Astrocyte of the spinal cord (primary cell): Measurements from ENCODE around the gene TSR2.
"Not testable (repeated sequence)": the region's sequence is repeated elsewhere in the genome, so short reads cannot be mapped to it uniquely, and the experiment has no call there.

Experiments used
- DNase-seq: peaks from one replicate; pipeline ENCODE4 v3.0.0; 2011; ENCODE audit warnings: low read depth, low spot score
- H3K4me3 ChIP-seq: 2 replicates; pipeline ENCODE4 v1.5.1; 2011; ENCODE audit warnings: low read depth, mild to moderate bottlenecking, low read length, moderate library complexity
- in situ Hi-C: cut with HindIII; loops from 2 replicates; pipeline ENCODE4 v1.10.0; 2017; ENCODE audit warnings: low sequenced_read_pairs
- TF ChIP-seq, protein P1 (sequence below): IDR thresholded peaks from 2 replicates; pipeline ENCODE4 v1.5.1; 2012; ENCODE audit warnings: low read depth, mild to moderate bottlenecking, low read length, inconsistent platforms

Gene TSR2

DNA sequence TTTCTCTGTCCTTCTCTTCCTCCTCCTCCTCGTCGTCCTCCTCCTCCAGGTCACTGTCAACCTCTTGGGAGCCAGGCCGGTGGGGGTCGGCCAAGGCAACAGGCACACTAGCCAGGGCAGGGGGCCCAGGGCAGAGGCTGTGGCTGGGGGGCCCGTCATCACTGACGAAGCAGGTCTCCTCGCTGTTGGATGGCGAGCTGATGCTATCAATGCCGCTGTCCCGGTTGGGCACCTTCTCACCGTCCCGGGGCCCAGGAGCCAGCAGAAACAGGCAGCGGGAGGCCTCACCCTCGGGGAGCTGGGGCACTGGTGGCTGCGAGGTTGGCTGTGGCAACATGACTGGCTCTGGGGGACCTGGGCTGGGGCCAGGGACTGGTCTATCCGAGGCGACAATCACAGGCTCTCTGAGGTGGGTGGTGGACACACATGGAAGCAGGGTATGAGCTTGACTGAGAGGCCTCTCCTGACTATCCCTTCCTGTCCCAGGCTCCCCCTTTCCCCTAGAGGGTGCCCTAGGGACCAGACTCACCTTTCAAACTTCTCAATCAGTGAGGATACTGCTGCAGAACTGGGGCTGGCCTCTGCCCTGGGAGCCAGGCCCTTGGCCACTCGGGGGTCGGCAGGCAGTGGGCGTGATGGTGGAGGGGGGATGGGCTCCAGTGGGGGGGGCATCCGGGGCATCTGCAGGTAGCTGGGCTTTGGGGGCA, 30.0 kb downstream of the TSR2 start:
- in situ Hi-C loops: no loop called here
- TF ChIP-seq, protein P1, sequence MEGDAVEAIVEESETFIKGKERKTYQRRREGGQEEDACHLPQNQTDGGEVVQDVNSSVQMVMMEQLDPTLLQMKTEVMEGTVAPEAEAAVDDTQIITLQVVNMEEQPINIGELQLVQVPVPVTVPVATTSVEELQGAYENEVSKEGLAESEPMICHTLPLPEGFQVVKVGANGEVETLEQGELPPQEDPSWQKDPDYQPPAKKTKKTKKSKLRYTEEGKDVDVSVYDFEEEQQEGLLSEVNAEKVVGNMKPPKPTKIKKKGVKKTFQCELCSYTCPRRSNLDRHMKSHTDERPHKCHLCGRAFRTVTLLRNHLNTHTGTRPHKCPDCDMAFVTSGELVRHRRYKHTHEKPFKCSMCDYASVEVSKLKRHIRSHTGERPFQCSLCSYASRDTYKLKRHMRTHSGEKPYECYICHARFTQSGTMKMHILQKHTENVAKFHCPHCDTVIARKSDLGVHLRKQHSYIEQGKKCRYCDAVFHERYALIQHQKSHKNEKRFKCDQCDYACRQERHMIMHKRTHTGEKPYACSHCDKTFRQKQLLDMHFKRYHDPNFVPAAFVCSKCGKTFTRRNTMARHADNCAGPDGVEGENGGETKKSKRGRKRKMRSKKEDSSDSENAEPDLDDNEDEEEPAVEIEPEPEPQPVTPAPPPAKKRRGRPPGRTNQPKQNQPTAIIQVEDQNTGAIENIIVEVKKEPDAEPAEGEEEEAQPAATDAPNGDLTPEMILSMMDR: no peak
- no peak for DNase-seq
- H3K4me3 ChIP-seq: no peak overlapping the region

DNA sequence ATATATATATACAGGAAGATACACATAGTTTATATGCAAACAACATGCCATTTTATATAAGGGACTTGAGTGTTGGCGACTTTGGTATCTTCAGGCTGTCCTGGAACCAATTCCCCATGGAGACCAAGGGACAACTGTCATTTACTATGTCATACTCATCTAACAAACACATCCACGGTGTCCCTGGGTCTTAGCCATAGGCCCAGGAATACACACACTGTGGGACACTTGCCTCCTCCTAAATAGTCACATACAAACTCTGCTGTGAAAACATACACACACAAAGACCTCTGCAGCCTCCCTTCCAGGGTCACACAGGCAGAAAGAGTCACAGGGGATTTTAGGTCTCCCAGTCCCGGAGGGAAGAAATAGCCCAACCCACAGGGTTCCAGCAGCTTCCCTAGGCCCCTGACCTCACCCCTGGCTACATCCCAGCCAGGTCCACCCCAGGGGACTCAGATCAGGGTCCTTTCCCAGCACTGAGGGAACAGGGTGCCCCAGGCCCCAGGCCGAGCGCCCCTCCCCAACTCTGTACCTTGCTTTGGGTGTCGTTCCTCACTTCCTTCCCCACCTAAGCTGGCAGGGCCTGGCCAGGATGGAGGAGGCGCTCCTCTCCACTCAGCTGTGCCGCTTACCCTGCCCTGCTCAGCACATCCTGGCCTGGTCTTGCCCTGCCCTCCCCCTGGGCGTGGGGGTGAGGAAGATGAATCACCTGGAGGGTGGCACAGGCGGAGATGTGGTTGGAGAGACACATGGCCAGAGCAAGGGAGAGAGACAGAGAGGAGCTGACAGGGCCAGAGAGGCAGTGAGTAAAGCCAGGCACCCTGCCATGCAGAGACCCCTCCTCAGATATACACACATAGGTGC, 34.0 kb downstream of the TSR2 start:
- no peak for DNase-seq
- TF ChIP-seq, protein P1: no peak
- H3K4me3 ChIP-seq: no peak overlapping the region
- in situ Hi-C loops: no loop called here

DNA sequence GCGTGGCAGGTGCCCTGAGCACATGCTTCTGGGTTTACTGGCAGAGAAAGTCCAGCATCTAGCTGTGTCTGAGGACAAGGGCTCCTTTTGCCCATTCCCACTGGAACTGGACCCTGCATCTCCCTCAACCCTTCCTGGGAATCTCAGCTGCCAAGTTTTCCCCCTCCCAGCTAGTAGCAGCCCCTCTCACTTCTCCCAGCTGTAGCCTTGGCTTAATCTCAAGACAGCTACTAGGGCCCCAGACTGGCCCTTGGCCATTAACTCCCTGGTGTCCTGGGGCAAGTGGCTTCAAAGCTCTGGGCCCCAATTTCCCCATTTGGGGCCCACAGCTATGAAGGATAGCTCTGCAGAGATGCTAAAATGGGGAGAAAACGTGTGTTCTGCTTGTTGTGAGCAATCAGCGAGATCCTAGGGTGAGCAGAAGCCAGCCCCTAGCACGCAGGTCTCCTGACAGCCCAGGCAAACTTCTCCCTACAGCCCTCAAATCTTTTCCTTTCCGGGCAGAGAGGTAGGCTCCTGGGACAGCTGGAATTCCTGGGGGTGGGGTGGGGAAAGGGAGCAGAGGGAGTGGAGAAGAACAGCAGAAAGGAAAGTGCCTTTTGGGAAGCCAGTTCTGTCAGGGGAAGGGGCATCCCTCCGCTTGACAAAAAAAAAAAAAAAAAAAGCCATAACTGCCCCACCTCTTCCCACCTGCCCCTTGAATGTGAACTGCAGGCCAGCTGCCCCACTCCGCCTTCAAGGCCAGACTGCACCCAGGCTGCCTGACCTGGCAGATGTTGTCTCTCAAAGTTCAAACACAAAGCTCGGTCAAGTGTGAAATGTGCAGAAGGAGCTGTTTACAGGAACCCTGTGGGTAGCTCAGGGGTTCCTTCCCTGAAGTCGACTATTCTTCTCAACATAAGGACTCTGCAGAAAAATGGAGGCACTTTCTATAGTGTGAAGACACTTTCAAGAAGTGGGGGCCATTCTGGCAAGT, 39.2 kb downstream of the TSR2 start:
- no peak overlapping the region for H3K4me3 ChIP-seq
- in situ Hi-C loops: no loop called here
- no peak for DNase-seq
- TF ChIP-seq, protein P1: no peak

DNA sequence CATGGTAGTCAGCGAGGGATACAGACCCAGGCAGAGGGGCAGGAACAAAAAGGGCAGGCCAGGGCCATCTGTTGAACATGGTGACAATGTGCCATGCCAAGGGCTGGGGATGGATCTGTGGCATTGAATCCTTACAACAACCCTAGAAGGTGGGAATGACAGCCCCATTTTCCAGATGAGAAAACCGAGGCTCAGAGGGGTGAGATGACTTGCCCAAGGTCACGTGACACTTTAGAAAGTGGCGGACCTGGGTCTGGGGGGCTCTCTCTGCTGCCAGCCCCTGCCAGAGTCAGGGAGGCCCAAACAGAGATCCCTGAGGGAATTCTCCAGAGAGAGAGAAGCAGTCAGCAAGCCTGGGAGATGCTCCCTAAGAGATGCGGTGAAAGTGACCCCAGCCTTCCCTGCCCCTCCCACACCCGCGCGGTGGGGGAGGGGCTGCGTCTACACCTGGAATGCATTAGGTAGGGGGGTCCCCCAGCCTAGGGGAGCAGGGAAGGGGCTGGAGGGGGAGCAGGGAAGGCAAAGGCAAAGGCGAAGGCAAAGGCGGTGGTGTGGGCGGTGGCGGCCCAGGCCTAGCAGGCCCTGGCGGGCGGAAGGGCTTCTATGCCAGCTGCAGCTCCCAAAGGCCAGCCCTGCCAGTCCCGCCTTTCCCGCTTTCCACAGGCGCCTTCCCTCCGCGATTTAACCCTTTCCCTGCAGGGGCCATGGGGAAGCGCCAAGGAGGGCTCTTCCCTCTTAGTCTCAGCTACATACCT, 42.8 kb downstream of the TSR2 start:
- in situ Hi-C loops: no loop called here
- DNase-seq: no peak
- TF ChIP-seq, protein P1: no peak
- no peak overlapping the region for H3K4me3 ChIP-seq

GRCh38 chrX:54483946-54484345, 43.7 kb downstream of the TSR2 start:
- in situ Hi-C loops: no loop called here
- TF ChIP-seq, protein P1: no peak
- H3K4me3 ChIP-seq: no peak overlapping the region
- no peak for DNase-seq

- in situ Hi-C loops: no loop called here
- TF ChIP-seq, protein P1: no peak
- DNase-seq: no peak
- no peak overlapping the region for H3K4me3 ChIP-seq
Measured at GRCh38 chrX:54484666-54485065, 44.5 kb downstream of the TSR2 start.

GRCh38 chrX:54489819-54490218, 49.6 kb downstream of the TSR2 start:
- DNase-seq, in situ Hi-C loops, H3K4me3 ChIP-seq: not testable (repeated sequence)
